HG02973 (cell line): Measurements from ENCODE around the gene FAR2.
A peak's percentile ranks its signal among the peaks of the same experiment; 100 is the strongest.
"Not testable (repeated sequence)": the region's sequence is repeated elsewhere in the genome, so short reads cannot be mapped to it uniquely, and the experiment has no call there.

Experiments used
- ATAC-seq: cut with Tn5 transposase; IDR thresholded peaks from one replicate; pipeline ENCODE4 v1.9.1; 2021; ENCODE audit warnings: moderate library complexity; ENCODE audit not compliant: unreplicated experiment

The FAR2 gene

GRCh38 chr12:29148911-29149690, at the start of gene FAR2:
Gene FAR2 (plus strand): TSS chr12:29149278. CDS start chr12:29270450, 121,172 bp downstream.
- ATAC-seq, result peak; percentile 40

GRCh38 chr12:29102741-29103140, 46.3 kb upstream of the FAR2 start:
- ATAC-seq, result no peak

GRCh38 chr12:29103539-29103974, 45.5 kb upstream of the FAR2 start:
- peak; percentile 97 for ATAC-seq

GRCh38 chr12:29104516-29104915, 44.6 kb upstream of the FAR2 start:
- no peak for ATAC-seq

- peak; percentile 72 for ATAC-seq
Measured at GRCh38 chr12:29110506-29111442, 38.3 kb upstream of the FAR2 start.

- ATAC-seq, result no peak
Measured at GRCh38 chr12:29113101-29113500, 36.0 kb upstream of the FAR2 start.

- no peak for ATAC-seq
Measured at GRCh38 chr12:29116414-29116813, 32.7 kb upstream of the FAR2 start.

GRCh38 chr12:29131539-29131938, 17.5 kb upstream of the FAR2 start:
- no peak for ATAC-seq

- no peak for ATAC-seq
Measured at GRCh38 chr12:29132316-29132715, 16.8 kb upstream of the FAR2 start.

- no peak for ATAC-seq
Measured at GRCh38 chr12:29133181-29133580, 15.9 kb upstream of the FAR2 start.

- no peak for ATAC-seq
Measured at GRCh38 chr12:29133680-29134079, 15.4 kb upstream of the FAR2 start.

- not testable (repeated sequence) for ATAC-seq
Measured at GRCh38 chr12:29138256-29138655, 10.8 kb upstream of the FAR2 start.

- ATAC-seq, result not testable (repeated sequence)
Measured at GRCh38 chr12:29138855-29139254, 10.2 kb upstream of the FAR2 start.

GRCh38 chr12:29145372-29146170, 3.5 kb upstream of the FAR2 start:
- ATAC-seq, result no peak

- no peak for ATAC-seq
Measured at GRCh38 chr12:29146196-29146595, 2.9 kb upstream of the FAR2 start.

GRCh38 chr12:29147731-29148595, 1.1 kb upstream of the FAR2 start:
- no peak for ATAC-seq

GRCh38 chr12:29148596-29148910, 525 bp upstream of the FAR2 start:
- ATAC-seq, result no peak

- no peak for ATAC-seq
Measured at GRCh38 chr12:29149691-29150281, 708 bp downstream of the FAR2 start.

- ATAC-seq, result no peak
Measured at GRCh38 chr12:29150462-29150861, 1.4 kb downstream of the FAR2 start.
